Measurements from ENCODE around the gene ZNF234.
"Not testable (repeated sequence)": the region's sequence is repeated elsewhere in the genome, so short reads cannot be mapped to it uniquely, and the experiment has no call there.

ZNF234 gene

DNA sequence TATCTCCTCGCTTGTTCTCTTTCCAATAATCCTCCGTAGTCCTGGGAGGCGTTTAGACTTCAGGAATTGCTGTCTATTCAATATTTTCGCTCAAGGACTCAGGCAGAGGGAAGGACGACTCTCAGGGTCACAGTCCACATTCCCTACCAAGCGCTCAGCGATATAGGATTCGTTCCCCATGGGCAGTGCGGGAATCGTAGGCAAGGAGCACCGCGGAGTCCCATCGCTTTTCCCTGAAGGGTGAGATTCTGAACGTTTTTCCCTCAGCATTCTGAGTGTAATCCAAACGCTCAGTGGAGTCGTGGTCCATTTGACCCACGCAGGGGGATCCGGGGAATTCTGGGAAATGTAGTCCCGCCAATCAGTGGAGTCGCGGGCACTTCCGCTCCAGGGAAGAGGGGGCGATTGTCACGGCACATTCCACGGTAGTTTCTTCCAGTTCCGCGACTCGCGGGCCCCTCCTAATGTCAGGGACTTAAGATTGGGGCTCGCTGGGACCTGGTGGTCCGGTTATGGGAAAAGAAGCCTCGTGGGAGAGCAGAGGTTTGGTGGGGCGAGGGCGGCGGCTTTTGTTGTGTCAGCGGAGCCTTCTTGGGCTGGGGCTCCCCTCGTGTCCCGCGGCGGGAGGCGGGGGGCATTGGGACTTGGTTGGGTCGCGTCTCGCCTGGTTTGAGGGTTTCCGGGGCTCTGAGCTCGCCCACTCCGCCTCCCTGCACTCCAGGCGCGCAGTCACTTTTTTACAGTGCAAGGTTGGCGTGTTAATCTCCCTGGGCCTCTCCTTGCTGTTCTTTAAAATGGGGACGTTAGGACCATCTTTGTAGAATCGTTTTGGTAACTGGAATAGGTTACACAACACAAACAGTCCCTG lies at the start of gene ZNF234:
Gene ZNF234, plus strand, starts transcription at position 364 of the 868 bp plus-strand sequence. CDS start 3,079 bp downstream, outside the sequence.
- no peaks in the 10 kb centered on the region for H3K27me3 Mint-ChIP-seq
- no peaks in the 10 kb centered on the region for H3K9me3 Mint-ChIP-seq
- H3K4me1 Mint-ChIP-seq, result peaks cover 17% of the 10 kb centered on the region
- peak within 1 kb of the TSS; percentile 78 for H3K27ac Mint-ChIP-seq
- H3K4me3 Mint-ChIP-seq, result peak within 1 kb of the TSS; percentile 91
- peaks cover 29% of the 10 kb centered on the region for H3K36me3 Mint-ChIP-seq

DNA sequence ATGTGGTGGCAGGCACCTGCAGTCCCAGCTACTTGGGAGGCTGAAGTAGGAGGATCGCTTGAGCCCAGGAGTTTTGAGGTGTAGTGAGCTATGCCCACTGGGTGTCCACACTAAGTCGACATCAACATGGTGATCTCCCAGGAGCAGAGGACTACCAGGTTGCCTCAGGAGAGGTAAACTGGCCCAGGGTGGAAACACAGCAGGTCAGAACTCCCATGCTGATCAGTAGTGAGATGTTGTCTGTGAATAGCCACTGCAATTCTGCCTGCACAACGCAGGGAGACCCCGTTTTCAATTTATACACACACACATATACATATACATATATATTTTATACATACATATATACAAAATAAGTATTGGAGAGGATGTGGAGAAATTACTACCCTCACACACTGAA lies 49.2 kb upstream of the ZNF234 start:
- no peaks in the 10 kb centered on the region for H3K27me3 Mint-ChIP-seq
- H3K4me1 Mint-ChIP-seq, result peaks cover 18% of the 10 kb centered on the region
- H3K9me3 Mint-ChIP-seq, result no peaks in the 10 kb centered on the region
- peaks cover 11% of the 10 kb centered on the region for H3K36me3 Mint-ChIP-seq
- H3K27ac Mint-ChIP-seq, result no peak overlapping the region
- no peak overlapping the region for H3K4me3 Mint-ChIP-seq

DNA sequence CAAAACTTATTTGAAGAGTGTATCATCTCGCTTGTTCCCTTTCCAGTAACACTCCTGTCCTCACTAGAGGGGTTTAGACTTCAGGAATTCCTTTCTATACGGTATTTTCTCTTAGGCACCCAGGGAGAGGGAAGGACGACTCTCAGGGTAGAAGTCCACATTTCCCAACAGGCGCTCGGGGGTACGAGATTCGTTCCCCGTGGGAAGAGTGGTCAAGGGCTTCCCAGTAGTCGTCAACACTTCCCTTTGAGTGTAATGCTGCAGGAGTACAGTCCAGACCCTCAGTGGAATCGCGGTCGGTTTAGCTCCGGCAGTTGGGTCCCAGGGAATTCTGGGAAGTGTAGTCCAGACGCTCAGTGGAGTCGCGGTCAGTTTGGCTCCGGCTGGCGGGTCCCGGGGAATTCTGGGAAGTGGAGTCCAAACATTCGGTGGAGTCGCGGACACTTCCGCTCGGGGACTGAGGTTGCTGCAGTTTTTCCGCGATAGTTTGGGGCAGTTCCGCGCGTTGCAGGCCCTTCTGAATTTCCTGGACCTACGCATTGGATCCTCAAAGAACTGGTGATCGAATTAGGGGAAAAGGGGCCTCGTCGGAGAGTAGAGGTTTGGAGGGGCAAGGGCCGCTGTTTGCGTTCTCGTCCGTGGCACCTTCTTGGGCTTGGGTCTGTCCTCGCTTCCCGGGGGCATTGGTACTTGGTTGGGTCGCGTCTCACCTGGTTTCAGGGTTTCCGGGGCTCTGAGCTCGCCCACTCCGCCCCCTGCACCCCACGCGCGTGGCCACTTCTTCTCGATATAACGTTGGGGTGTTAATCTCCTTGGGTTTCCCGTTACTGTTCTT lies 47.2 kb upstream of the ZNF234 start, which contains the start of gene ZNF224:
Gene ZNF224, plus strand, starts transcription at position 431 of the 835 bp plus-strand sequence. CDS start 3,513 bp downstream, outside the sequence.
- H3K27me3 Mint-ChIP-seq, result no peaks in the 10 kb centered on the region
- peaks cover 5% of the 10 kb centered on the region for H3K9me3 Mint-ChIP-seq
- peaks cover 29% of the 10 kb centered on the region for H3K4me1 Mint-ChIP-seq
- peak within 1 kb of the TSS; percentile 83 for H3K4me3 Mint-ChIP-seq
- peak within 1 kb of the TSS; percentile 85 for H3K27ac Mint-ChIP-seq
- peaks cover 19% of the 10 kb centered on the region for H3K36me3 Mint-ChIP-seq

DNA sequence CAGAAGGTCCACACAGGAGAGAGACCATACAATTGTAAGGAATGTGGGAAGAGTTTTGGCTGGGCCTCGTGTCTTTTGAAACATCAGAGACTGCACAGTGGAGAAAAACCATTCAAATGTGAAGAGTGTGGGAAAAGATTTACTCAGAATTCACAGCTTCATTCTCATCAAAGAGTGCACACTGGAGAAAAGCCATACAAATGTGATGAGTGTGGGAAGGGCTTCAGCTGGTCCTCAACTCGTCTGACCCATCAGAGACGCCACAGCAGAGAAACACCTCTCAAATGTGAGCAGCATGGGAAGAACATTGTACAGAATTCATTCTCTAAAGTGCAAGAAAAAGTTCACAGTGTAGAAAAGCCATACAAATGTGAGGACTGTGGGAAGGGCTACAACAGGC lies 33.6 kb upstream of the ZNF234 start:
- peaks cover 57% of the 10 kb centered on the region for H3K36me3 Mint-ChIP-seq
- no peak overlapping the region for H3K4me3 Mint-ChIP-seq
- H3K27me3 Mint-ChIP-seq, result no peaks in the 10 kb centered on the region
- no peak overlapping the region for H3K27ac Mint-ChIP-seq
- H3K4me1 Mint-ChIP-seq, result peaks cover 7% of the 10 kb centered on the region
- H3K9me3 Mint-ChIP-seq, result peaks cover 34% of the 10 kb centered on the region

DNA sequence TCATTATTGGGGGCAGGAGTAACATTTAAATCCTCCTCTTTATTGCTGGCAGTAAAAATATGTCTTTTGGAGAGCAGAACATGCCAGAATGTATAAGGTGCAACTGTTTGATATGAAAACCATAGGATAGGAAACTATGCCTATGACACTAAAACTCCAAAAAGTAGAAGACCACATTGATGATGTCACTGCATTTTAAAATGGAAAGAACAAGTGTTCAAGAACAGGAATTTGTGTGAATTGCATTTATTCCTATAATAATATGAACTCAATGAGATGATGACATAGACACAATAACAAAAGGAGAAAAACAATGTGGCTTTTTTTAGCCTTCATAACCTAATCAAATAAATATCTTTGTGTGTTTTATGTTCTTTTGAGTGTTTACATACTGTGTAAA lies 31.9 kb upstream of the ZNF234 start:
- no peak overlapping the region for H3K4me3 Mint-ChIP-seq
- no peaks in the 10 kb centered on the region for H3K27me3 Mint-ChIP-seq
- no peak overlapping the region for H3K27ac Mint-ChIP-seq
- H3K4me1 Mint-ChIP-seq, result peaks cover 17% of the 10 kb centered on the region
- peaks cover 27% of the 10 kb centered on the region for H3K9me3 Mint-ChIP-seq
- H3K36me3 Mint-ChIP-seq, result peaks cover 42% of the 10 kb centered on the region

DNA sequence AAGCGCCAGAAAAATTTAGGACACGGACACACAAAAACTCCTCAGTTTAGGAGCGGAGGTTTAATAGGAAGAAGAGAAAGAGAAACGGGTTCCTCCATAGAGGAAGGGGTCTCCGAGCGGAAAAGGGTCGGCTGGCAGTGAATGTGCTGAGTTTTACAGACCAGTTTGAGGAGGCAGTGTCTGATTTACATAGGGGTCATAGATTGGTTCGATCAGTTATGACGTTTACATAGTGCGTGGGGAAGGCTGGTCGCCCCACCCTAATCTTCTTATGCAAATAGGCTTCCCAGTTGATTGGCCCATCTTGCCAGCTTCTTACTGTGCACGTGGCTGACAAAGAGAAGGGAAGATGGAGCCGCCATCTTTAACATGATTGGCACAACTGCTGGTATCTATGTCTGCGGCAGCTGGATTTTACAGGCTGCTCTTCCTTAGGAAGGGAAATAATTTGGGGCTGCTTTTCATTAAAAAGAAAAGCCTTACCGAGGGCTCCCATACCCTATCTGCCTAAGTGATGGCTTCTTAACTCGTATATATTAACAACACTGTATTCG lies 29.4 kb upstream of the ZNF234 start:
- Mint-ChIP-seq H3K4me3 (peak overlapping the region; percentile 98), H3K27me3 (no peaks in the 10 kb centered on the region), H3K4me1 (peaks cover 31% of the 10 kb centered on the region), H3K27ac (no peak overlapping the region), H3K9me3 (peaks cover 22% of the 10 kb centered on the region), H3K36me3 (peaks cover 27% of the 10 kb centered on the region)

DNA sequence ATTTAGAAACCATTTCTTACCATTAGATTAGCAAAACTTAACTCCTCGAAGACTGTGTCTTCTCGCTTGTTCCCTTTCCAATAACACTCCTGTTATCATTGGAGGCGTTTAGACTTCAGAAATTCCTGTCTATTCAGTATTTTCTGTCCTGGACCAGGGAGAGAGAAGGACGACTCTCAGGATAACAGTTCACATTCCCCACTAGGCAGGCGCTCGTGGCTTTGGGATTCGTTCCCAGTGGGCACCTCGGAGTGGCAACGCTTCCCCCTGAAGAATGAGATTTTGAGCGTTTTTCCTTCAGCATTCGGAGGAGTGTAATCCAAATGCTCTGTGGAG lies 28.6 kb upstream of the ZNF234 start:
- Mint-ChIP-seq H3K27me3 (no peaks in the 10 kb centered on the region), H3K27ac (peak overlapping the region; percentile 92), H3K4me1 (peaks cover 31% of the 10 kb centered on the region), H3K36me3 (peaks cover 24% of the 10 kb centered on the region), H3K9me3 (peaks cover 14% of the 10 kb centered on the region), H3K4me3 (peak overlapping the region; percentile 98)

DNA sequence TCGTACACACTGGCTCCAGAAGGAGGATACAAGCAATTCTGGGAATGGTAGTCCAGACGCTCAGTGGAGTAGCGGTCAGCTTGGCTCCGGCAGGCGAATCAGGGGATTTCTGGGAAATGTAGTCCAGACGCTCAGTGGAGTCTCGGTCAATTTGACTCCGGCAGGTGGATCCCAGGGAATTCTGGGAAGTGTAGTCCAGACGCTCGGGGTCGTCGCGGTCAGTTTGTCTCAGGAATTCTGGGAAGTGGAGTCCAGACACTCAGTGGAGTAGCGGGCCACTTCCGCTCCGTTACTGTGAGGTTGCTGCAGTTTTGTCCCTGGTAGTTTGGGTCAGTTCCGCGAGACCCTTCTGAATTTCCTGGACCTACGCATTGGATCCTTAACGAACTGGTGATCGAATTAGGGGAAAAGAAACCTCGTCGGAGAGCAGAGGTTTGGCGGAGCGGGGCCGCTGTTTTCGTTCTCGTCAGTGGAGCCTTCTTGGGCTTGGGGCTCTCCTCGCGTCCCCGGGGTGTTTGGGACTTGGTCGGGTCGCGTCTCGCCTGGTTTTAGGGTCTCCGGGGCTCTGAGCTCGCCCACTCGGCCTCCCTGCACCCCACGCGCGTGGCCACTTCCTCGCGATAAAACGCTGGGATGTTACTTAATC lies 28.1 kb upstream of the ZNF234 start, which contains the start of gene ZNF225:
Gene ZNF225, plus strand, starts transcription at position 262 of the 646 bp plus-strand sequence. CDS start 2,429 bp downstream, outside the sequence.
- H3K36me3 Mint-ChIP-seq, result peaks cover 22% of the 10 kb centered on the region
- peaks cover 31% of the 10 kb centered on the region for H3K4me1 Mint-ChIP-seq
- peak within 1 kb of the TSS; percentile 92 for H3K27ac Mint-ChIP-seq
- H3K9me3 Mint-ChIP-seq, result peaks cover 12% of the 10 kb centered on the region
- H3K27me3 Mint-ChIP-seq, result no peaks in the 10 kb centered on the region
- H3K4me3 Mint-ChIP-seq, result peak within 1 kb of the TSS; percentile 98

DNA sequence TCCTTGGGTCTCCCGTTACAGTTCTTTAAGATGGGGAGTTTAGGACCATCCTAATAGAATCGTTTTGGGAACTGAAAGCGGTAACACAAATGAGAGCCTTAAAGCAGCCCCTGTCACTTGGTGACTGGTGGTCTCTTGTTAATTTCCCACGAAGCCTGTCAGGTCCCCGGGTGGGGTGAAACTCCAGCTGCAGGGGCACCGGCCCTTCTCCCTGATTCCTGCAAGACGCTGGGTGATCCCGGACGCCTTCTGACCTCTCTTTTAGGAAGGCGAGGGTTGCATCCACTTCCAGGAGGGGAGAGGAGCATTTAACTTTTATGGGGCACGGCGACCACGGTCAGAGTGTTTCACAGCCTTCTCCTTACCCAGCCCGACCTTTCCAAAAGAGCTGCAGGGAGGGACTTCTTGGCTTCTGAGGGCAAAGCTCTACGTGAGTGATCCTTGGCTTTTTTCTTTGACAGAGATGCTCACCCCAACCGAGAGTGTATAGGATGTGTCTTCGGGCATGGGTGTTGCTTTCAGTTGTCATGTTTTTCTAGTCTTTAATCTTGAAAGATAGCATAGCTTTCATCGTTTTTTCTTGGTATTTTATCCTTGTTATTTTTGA lies 27.5 kb upstream of the ZNF234 start:
- H3K9me3 Mint-ChIP-seq, result peaks cover 12% of the 10 kb centered on the region
- peaks cover 31% of the 10 kb centered on the region for H3K4me1 Mint-ChIP-seq
- H3K4me3 Mint-ChIP-seq, result peak overlapping the region; percentile 98
- H3K36me3 Mint-ChIP-seq, result peaks cover 26% of the 10 kb centered on the region
- H3K27me3 Mint-ChIP-seq, result no peaks in the 10 kb centered on the region
- H3K27ac Mint-ChIP-seq, result peak overlapping the region; percentile 23

DNA sequence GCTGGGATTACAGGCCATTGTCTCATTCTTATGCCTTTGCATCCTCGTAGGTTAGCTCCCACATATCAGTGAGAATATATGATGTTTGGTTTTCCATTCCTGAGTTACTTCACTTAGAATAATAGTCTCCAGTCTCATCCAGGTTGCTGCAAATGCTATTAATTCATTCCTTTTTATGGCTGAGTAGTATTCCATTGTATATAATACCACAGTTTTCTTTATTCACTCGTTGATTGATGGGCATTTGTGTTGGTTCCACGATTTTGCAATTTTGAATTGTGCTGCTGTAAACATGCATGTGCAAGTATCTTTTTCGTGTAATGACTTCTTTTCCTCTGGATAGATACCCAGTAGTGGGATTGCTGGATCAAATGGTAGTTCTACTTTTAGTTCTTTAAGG lies 20.2 kb upstream of the ZNF234 start:
- H3K27ac Mint-ChIP-seq, H3K27me3 Mint-ChIP-seq, H3K4me3 Mint-ChIP-seq: not testable (repeated sequence)
- Mint-ChIP-seq H3K36me3 (peaks cover 80% of the 10 kb centered on the region), H3K4me1 (peaks cover 18% of the 10 kb centered on the region), H3K9me3 (peaks cover 59% of the 10 kb centered on the region)

DNA sequence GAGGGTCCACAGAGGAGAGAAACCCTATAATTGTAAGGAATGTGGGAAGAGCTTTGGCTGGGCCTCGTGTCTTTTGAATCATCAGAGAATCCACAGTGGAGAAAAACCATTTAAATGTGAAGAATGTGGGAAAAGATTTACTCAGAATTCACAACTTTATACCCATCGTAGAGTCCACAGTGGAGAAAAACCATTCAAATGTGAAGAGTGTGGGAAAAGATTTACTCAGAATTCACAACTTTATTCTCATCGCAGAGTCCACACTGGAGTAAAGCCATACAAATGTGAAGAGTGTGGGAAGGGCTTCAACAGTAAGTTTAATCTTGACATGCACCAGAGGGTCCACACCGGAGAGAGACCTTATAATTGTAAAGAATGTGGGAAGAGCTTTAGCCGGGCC lies 9.4 kb upstream of the ZNF234 start:
- Mint-ChIP-seq H3K9me3 (peaks cover 20% of the 10 kb centered on the region), H3K4me3 (no peak overlapping the region)

DNA sequence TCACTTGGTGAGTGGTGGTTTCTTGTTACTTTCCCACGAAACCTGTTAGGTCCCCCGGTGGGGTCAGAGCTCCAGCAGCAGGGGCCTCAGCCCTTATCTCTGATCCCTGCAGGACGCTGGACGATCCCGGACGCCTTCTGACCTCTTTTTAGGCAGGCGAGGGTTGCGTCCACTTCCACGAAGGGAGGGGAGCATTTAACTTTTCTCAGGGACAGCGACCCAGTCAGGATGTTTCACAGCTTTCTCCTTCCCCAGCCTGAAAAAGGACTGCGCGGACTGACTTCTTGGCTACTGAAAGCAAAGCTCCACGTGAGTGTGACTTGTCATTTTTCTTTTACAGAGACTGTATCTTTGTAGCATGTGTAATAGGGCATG lies 692 bp downstream of the ZNF234 start:
- Mint-ChIP-seq H3K27ac (peak overlapping the region; percentile 78), H3K4me3 (peak overlapping the region; percentile 91), H3K36me3 (peaks cover 28% of the 10 kb centered on the region), H3K4me1 (peaks cover 17% of the 10 kb centered on the region), H3K27me3 (no peaks in the 10 kb centered on the region), H3K9me3 (no peaks in the 10 kb centered on the region)

More for the DNA sequence above, 9.4 kb upstream of the ZNF234 start:
- Mint-ChIP-seq H3K4me1 (no peaks in the 10 kb centered on the region), H3K36me3 (peaks cover 29% of the 10 kb centered on the region), H3K27me3 (no peaks in the 10 kb centered on the region), H3K27ac (no peak overlapping the region)

DNA sequence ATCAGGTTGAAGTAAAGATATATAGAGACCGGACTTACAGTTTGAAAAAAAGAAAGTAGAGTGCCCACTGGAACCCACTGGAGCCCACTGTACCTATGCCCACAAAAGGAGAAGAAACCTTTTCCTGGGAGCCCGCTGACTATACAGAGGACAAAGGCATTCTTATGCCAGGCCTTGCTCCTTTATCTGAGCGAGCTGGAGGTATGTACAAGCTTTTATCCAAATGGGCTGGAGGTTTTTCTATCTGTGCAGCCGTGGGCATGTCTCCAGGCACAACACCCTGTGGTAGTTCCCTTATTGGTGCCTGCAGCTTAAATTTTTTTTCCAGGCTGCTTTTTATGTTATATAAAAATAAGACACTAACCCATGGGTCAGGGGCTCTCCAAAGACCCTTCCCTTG lies 8.4 kb downstream of the ZNF234 start:
- peaks cover 21% of the 10 kb centered on the region for H3K9me3 Mint-ChIP-seq
- H3K36me3 Mint-ChIP-seq, result peaks cover 75% of the 10 kb centered on the region
- H3K4me1 Mint-ChIP-seq, result no peaks in the 10 kb centered on the region
- H3K27ac Mint-ChIP-seq, result no peak overlapping the region
- H3K4me3 Mint-ChIP-seq, result no peak overlapping the region
- H3K27me3 Mint-ChIP-seq, result no peaks in the 10 kb centered on the region

DNA sequence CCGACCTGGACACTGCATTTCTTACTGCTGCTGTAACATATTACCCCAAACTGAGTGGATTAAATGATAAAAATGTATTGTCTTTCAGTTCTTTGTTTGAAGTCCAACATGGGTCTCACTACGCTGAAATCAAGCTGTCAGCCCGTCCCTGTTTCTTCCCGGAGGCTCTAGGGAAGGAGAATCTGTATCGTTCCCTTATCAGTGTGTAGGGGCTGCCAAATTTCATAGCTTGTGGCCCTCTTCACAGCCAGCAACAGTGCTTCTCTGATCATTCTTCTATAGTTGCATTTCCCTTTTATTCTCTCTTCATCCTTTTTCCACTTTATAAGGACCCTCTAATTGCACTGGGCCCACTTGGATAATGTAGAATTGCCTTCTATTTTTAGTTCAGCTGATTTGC lies 10.1 kb downstream of the ZNF234 start:
- Mint-ChIP-seq H3K4me1 (no peaks in the 10 kb centered on the region), H3K27me3 (no peaks in the 10 kb centered on the region), H3K9me3 (peaks cover 28% of the 10 kb centered on the region), H3K4me3 (no peak overlapping the region), H3K27ac (no peak overlapping the region), H3K36me3 (peaks cover 70% of the 10 kb centered on the region)

DNA sequence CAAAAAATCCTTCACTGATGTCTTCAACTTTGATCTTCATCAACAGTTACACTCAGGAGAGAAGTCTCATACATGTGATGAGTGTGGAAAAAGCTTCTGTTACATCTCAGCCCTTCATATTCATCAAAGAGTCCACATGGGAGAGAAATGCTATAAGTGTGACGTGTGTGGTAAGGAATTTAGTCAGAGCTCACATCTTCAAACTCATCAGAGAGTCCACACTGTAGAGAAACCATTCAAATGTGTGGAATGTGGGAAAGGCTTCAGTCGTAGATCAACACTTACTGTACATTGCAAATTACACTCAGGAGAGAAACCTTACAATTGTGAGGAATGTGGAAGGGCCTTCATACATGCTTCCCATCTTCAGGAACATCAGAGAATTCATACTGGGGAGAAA lies 15.1 kb downstream of the ZNF234 start:
- Mint-ChIP-seq H3K27ac (no peak overlapping the region), H3K4me3 (no peak overlapping the region), H3K9me3 (peaks cover 35% of the 10 kb centered on the region), H3K4me1 (no peaks in the 10 kb centered on the region), H3K36me3 (peaks cover 58% of the 10 kb centered on the region), H3K27me3 (no peaks in the 10 kb centered on the region)

Measured in activated naive CD4-positive, alpha-beta T cell treated with anti-CD3 and anti-CD28 coated beads, Interleukin-2, amount 50 U/mL, for 24 hours (primary cell).